ENCODE results near the gene MZF1.
"Not testable (repeated sequence)": the region's sequence is repeated elsewhere in the genome, so short reads cannot be mapped to it uniquely, and the experiment has no call there.

The MZF1 gene

GRCh38 chr19:58572818-58573657, at the start of gene MZF1:
MZF1 (minus strand) TSS chr19:58573335; CDS start chr19:58571389, 1,946 bp downstream.
- DNase-seq (ENCODE audit: low read depth) = peak; percentile 100

GRCh38 chr19:58607213-58607612, 34.1 kb upstream of the MZF1 start:
- not testable (repeated sequence) for DNase-seq (ENCODE audit: low read depth)

- not testable (repeated sequence) for DNase-seq (ENCODE audit: low read depth)
Observed at GRCh38 chr19:58606251-58606896, 33.2 kb upstream of the MZF1 start.

GRCh38 chr19:58586133-58586765, 13.1 kb upstream of the MZF1 start:
- no peak for DNase-seq (ENCODE audit: low read depth)

GRCh38 chr19:58585442-58586132, 12.5 kb upstream of the MZF1 start:
- DNase-seq (ENCODE audit: low read depth) = no peak

- DNase-seq (ENCODE audit: low read depth) = no peak
Observed at GRCh38 chr19:58584498-58585441, 11.6 kb upstream of the MZF1 start.

GRCh38 chr19:58582985-58583384, 9.8 kb upstream of the MZF1 start:
- no peak for DNase-seq (ENCODE audit: low read depth)

- peak; percentile 49 for DNase-seq (ENCODE audit: low read depth)
Observed at GRCh38 chr19:58581227-58582141, 8.3 kb upstream of the MZF1 start.

- no peak for DNase-seq (ENCODE audit: low read depth)
Observed at GRCh38 chr19:58579473-58580142, 6.5 kb upstream of the MZF1 start.

- no peak for DNase-seq (ENCODE audit: low read depth)
Observed at GRCh38 chr19:58578012-58578925, 5.1 kb upstream of the MZF1 start.

- not testable (repeated sequence) for DNase-seq (ENCODE audit: low read depth)
Observed at GRCh38 chr19:58577581-58577980, 4.4 kb upstream of the MZF1 start.

GRCh38 chr19:58575183-58576041, 2.3 kb upstream of the MZF1 start:
- peak; percentile 64 for DNase-seq (ENCODE audit: low read depth)

GRCh38 chr19:58573658-58574164, 576 bp upstream of the MZF1 start:
- DNase-seq (ENCODE audit: low read depth) = no peak

- DNase-seq (ENCODE audit: low read depth) = no peak
Observed at GRCh38 chr19:58572026-58572817, 913 bp downstream of the MZF1 start.

GRCh38 chr19:58571575-58571947, 1.6 kb downstream of the MZF1 start:
- DNase-seq (ENCODE audit: low read depth) = no peak
